ENCODE data around the gene TRIM66.

- TF ChIP-seq YY1 (IDR thresholded peaks at IDR 0.05; ENCODE audit: insufficient read depth, insufficient read length) = no peak
- no peak for TF ChIP-seq ZNF274 (IDR thresholded peaks at IDR 0.05; ENCODE audit: low read depth, low read length)
Observed at GRCh38 chr11:8679006-8679405, 3.5 kb downstream of the TRIM66 start.
